Panc1 (cell line): ENCODE measurements around the gene TMEM131. TPM values are rescaled to one million over a fixed set of nuclear protein-coding genes. Genes with fewer than 3 reads are reported as not detected.

Experiments used
- ATAC-seq: fragments of 200-7000 bp; cut with Tn5 transposase; 2 replicates; pipeline ENCODE4 v1.9.1; 2020; ENCODE audit warnings: mild to moderate bottlenecking, moderate library complexity
- BruUV-seq: library from RNA; stranded (reverse); fragments of 400-500 nt; replicated peaks from 2 replicates; lab custom pipeline; 2021; lab: Mats Ljungman, UMichigan
- CTCF ChIA-PET: fragments of 300-600 bp; sonication (Branson Sonifier 250); formaldehyde crosslinking; loops from one replicate; lab custom pipeline; 2022; ENCODE audit warnings: antibody characterized with exemption; lab: Charles Lee
- POLR2A ChIA-PET: fragments of 300-600 bp; sonication (Branson Sonifier 250); formaldehyde crosslinking; loops from one replicate; lab custom pipeline; 2022; ENCODE audit warnings: antibody characterized with exemption; lab: Charles Lee
- DNase-seq: peaks from one replicate; pipeline ENCODE4 v3.0.0-alpha.2; 2010; ENCODE audit warnings: low read depth, low spot score
- H3K27ac ChIP-seq: 2 replicates; pipeline ENCODE4 v1.5.1; 2011; ENCODE audit warnings: mild to moderate bottlenecking, low read length, inconsistent platforms
- H3K27me3 ChIP-seq: fragments of 200-500 bp; sonication (Bioruptor generic); 2 replicates; pipeline ENCODE4 v1.6.0; 2014; ENCODE audit warnings: low read length, inconsistent platforms; ENCODE audit not compliant: control insufficient read depth, insufficient read depth
- H3K36me3 ChIP-seq: fragments of 200-500 bp; sonication (Bioruptor generic); 2 replicates; pipeline ENCODE4 v1.5.1; 2014; ENCODE audit warnings: inconsistent platforms, mild to moderate bottlenecking, low read length, moderate library complexity; ENCODE audit not compliant: control insufficient read depth, insufficient read depth
- H3K4me1 ChIP-seq: 2 replicates; pipeline ENCODE4 v1.5.1; 2011; ENCODE audit warnings: inconsistent platforms, mild to moderate bottlenecking, low read length, moderate library complexity; ENCODE audit not compliant: control insufficient read depth, insufficient read depth
- H3K4me3 ChIP-seq, 2 experiments: 2 replicates each; pipeline ENCODE4 v1.5.1; 2011 to 2012; ENCODE audit warnings: low read depth in 2 of 2, low read length in 2 of 2, mild to moderate bottlenecking in 2 of 2, inconsistent platforms in 1 of 2, moderate library complexity in 1 of 2
- H3K9me3 ChIP-seq: fragments of 200-500 bp; sonication (Bioruptor generic); 2 replicates; pipeline ENCODE4 v1.5.1; 2014; ENCODE audit warnings: low read depth, mild to moderate bottlenecking, inconsistent platforms, low read length, moderate library complexity; ENCODE audit not compliant: control insufficient read depth, insufficient read depth
- CTCF ChIP-seq: fragments of 450-650 bp; IDR thresholded peaks from 2 replicates; pipeline ENCODE4 v1.5.1; 2017; ENCODE audit warnings: mild to moderate bottlenecking
- POLR2AphosphoS5 ChIP-seq: IDR thresholded peaks from 2 replicates; pipeline ENCODE4 v1.6.1; 2012; ENCODE audit warnings: mild to moderate bottlenecking, low read depth, low read length, moderate library complexity
- SIN3A ChIP-seq: IDR thresholded peaks from 2 replicates; pipeline ENCODE4 v1.6.1; 2012; ENCODE audit warnings: low read depth, mild to moderate bottlenecking, low read length, moderate library complexity, borderline replicate concordance; ENCODE audit not compliant: insufficient read depth
- TCF7L2 ChIP-seq: IDR thresholded peaks from 2 replicates; pipeline ENCODE4 v1.6.1; 2011; ENCODE audit warnings: mild to moderate bottlenecking, low read depth, low read length, inconsistent platforms
- in situ Hi-C: cut with HindIII; loops from 2 replicates; pipeline ENCODE4 v1.10.0; 2016; ENCODE audit warnings: low sequenced_read_pairs, low pct_unique_long_range_greater_than_20kb
- intact Hi-C: fragments of 100-400 bp; cut with micrococcal nuclease; formaldehyde crosslinking; loops from one replicate; pipeline ENCODE4 v1.10.0; 2022; ENCODE audit not compliant: unreplicated experiment
- total RNA-seq: library from RNA; stranded (reverse); gene quantifications from one replicate; pipeline ENCODE4 v1.2.1, GENCODE V29; 2021; ENCODE audit not compliant: unreplicated experiment
- TF ChIP-seq, protein P1 (sequence below), 2 experiments: IDR thresholded peaks; 2 replicates each; pipeline ENCODE4 v1.6.1; 2011 to 2012; ENCODE audit warnings: low read depth in 2 of 2, control low read depth in 1 of 2, low read length in 1 of 2, mild to moderate bottlenecking in 1 of 2, moderate library complexity in 1 of 2; ENCODE audit not compliant: insufficient read depth in 1 of 2

The TMEM131 gene
- total RNA-seq, 1 experiment from 2014 or later, result 43.4 TPM

- TF ChIP-seq, protein P1, sequence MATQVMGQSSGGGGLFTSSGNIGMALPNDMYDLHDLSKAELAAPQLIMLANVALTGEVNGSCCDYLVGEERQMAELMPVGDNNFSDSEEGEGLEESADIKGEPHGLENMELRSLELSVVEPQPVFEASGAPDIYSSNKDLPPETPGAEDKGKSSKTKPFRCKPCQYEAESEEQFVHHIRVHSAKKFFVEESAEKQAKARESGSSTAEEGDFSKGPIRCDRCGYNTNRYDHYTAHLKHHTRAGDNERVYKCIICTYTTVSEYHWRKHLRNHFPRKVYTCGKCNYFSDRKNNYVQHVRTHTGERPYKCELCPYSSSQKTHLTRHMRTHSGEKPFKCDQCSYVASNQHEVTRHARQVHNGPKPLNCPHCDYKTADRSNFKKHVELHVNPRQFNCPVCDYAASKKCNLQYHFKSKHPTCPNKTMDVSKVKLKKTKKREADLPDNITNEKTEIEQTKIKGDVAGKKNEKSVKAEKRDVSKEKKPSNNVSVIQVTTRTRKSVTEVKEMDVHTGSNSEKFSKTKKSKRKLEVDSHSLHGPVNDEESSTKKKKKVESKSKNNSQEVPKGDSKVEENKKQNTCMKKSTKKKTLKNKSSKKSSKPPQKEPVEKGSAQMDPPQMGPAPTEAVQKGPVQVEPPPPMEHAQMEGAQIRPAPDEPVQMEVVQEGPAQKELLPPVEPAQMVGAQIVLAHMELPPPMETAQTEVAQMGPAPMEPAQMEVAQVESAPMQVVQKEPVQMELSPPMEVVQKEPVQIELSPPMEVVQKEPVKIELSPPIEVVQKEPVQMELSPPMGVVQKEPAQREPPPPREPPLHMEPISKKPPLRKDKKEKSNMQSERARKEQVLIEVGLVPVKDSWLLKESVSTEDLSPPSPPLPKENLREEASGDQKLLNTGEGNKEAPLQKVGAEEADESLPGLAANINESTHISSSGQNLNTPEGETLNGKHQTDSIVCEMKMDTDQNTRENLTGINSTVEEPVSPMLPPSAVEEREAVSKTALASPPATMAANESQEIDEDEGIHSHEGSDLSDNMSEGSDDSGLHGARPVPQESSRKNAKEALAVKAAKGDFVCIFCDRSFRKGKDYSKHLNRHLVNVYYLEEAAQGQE (IDR thresholded peaks at IDR 0.05; ENCODE audit: insufficient read depth in 1 of 2, low read depth in 2 of 2, low read length in 1 of 2), result no peak
- TF ChIP-seq CTCF (no peak), POLR2AphosphoS5 (no peak), SIN3A (no peak), TCF7L2 (no peak)
These were observed 150.6 kb downstream of the TMEM131 start for GRCh38 chr2:97845133-97845532.

GRCh38 chr2:97844311-97844859 lies 151.4 kb downstream of the TMEM131 start:
- Histone ChIP-seq H3K27ac (no peak overlapping the region), H3K36me3 (no peaks in the 10 kb centered on the region), H3K9me3 (no peaks in the 10 kb centered on the region), H3K4me3 (no peak overlapping the region), H3K27me3 (no peaks in the 10 kb centered on the region), H3K4me1 (no peaks in the 10 kb centered on the region)
- intact Hi-C loops, result no loop called here
- BruUV-seq, result no TSS peak
- POLR2A ChIA-PET, result no interaction called here
- no peak for DNase-seq
- in situ Hi-C loops, result no loop called here
- TF ChIP-seq POLR2AphosphoS5, result no peak
- no peak for TF ChIP-seq CTCF
- no peak for TF ChIP-seq SIN3A
- TF ChIP-seq TCF7L2, result no peak
- TF ChIP-seq, protein P1 (IDR thresholded peaks at IDR 0.05; ENCODE audit: insufficient read depth in 1 of 2, low read depth in 2 of 2, low read length in 1 of 2), result no peak
- no peak for ATAC-seq
- CTCF ChIA-PET, result no interaction called here

More at GRCh38 chr2:97845133-97845532, 150.6 kb downstream of the TMEM131 start:
- DNase-seq (no peak), ATAC-seq (no peak)
- in situ Hi-C loops, result no loop called here
- Histone ChIP-seq H3K4me1 (no peaks in the 10 kb centered on the region), H3K9me3 (no peaks in the 10 kb centered on the region), H3K4me3 (no peak overlapping the region), H3K27me3 (no peaks in the 10 kb centered on the region), H3K27ac (no peak overlapping the region), H3K36me3 (no peaks in the 10 kb centered on the region)
- BruUV-seq, result no TSS peak
- CTCF ChIA-PET, result no interaction called here
- POLR2A ChIA-PET, result no interaction called here
- intact Hi-C loops, result no loop called here
